Right lobe of liver (tissue), 6 donors: ENCODE results near the gene POLN. TPM values are rescaled to one million over a fixed set of nuclear protein-coding genes. Genes with fewer than 3 reads are reported as not detected.
A peak's percentile ranks its signal among the peaks of the same experiment; 100 is the strongest.

ENCODE experiments used
- ATAC-seq, 4 donors: fragments of 200-7000 bp; cut with Tn5 transposase; one replicate each; pipeline ENCODE4 v1.9.1; 2020; ENCODE audit warnings: mild to moderate bottlenecking in 4 of 4, moderate library complexity in 4 of 4
- DNase-seq, 3 donors: peaks; one replicate each; pipeline ENCODE4 v3.0.0-alpha.2; 2020
- H3K27ac ChIP-seq, 3 donors: fragments of 200-600 bp; one replicate each; pipeline ENCODE4 v1.8.0; 2022
- H3K27me3 ChIP-seq, 2 donors: fragments of 200-600 bp; one replicate each; pipeline ENCODE4 v1.8.0; 2022
- H3K36me3 ChIP-seq, 4 donors: fragments of 200-600 bp; sonication (generic) in 1 of 4; one replicate each; pipeline versions ENCODE4 v1.5.1 to v1.8.0; 2017 to 2022; ENCODE audit warnings: control low read depth in 1 of 4
- H3K4me1 ChIP-seq, 4 donors: fragments of 200-600 bp; sonication (generic) in 1 of 4; one replicate each; pipeline versions ENCODE4 v1.5.1 to v1.8.0; 2017 to 2022; ENCODE audit warnings: control low read depth in 1 of 4
- H3K4me3 ChIP-seq, 3 donors: fragments of 200-600 bp; one replicate each; pipeline ENCODE4 v1.8.0; 2022
- H3K9me3 ChIP-seq, 4 donors: fragments of 200-600 bp; sonication (generic) in 1 of 4; one replicate each; pipeline versions ENCODE4 v1.5.1 to v1.8.0; 2017 to 2022; ENCODE audit warnings: control low read depth in 1 of 4
- POLR2A ChIP-seq: fragments of 450-650 bp; IDR thresholded peaks from one replicate; pipeline ENCODE4 v1.6.1; 2017; ENCODE audit warnings: antibody characterized with exemption, mild to moderate bottlenecking
- WGBS: methylation state at CpG from one replicate; pipeline ENCODE4 v1.1.6; 2018; ENCODE audit warnings: low coverage, low lambda C conversion rate; ENCODE audit not compliant: insufficient coverage; ENCODE audit errors: missing lambda C conversion rate; 5-methylcytosine and 5-hydroxymethylcytosine counted together
- intact Hi-C, 2 donors: fragments of 100-400 bp; cut with DNase I; formaldehyde crosslinking; loops; one replicate each; pipeline versions ENCODE4 v1.11.2 to v1.14.1; 2022
- total RNA-seq, 6 experiments: library from RNA; depleted of rRNA in 2 of 6; stranded (reverse); fragments of >200 nt in 2 of 6; fragmentation: NEBNext Ultra II Directional in 3 of 6; extraction: Animal tissue kit (Norgen Biotek cat#: 25700) in 3 of 6; gene quantifications; one replicate each; pipeline versions ENCODE4 v1.1.0 to v1.2.4, GENCODE V29; 2016 to 2023
- TF ChIP-seq, protein P1 (sequence below), 4 donors: fragments of 200-600 bp in 3 of 4; fragments of 450-650 bp in 1 of 4; IDR thresholded peaks; one replicate each; pipeline versions ENCODE4 v1.5.1 to v1.8.0; 2016 to 2022; ENCODE audit warnings: antibody characterized with exemption in 4 of 4, mild to moderate bottlenecking in 2 of 4
- donor health status: DM: no; HTN: yes; CAD: no.
- donor health status: DM: no; HTN: no; CAD: no.
- donor health status: DM: no; HTN: no; CAD: no.
- donor health status: DM: no; HTN: yes; CAD: no.
- donor health status: DM: no; HTN: yes; CAD: no.

POLN gene
- total RNA-seq, 6 experiments from 2014 or later = 0.87 to 2.5 (median 1.4) TPM

DNA sequence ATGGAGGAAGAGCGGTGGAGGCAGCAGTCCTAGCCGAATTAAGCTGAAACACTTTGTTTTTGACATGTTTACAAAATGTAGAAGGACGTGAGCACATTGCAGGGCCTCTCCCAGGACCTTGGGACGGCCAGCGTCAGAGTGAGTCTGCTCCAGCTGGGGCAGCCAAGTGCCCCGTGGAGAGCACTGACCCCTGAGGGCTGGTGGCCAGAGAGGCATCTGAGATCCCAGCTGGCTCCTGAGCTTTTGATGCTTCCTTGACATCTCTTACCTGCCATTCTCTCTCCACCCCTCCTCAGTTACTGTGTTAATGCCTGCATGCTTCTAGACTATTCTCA is 158.1 kb downstream of the POLN start:
- intact Hi-C loops = no loop called here
- Histone ChIP-seq H3K4me1 (peaks cover 0 to 21% (median 0%) of the 10 kb centered on the region in 4 donors), H3K27ac (peak overlapping the region; percentile 43 to 85 (median 77)), H3K27me3 (no peaks in the 10 kb centered on the region), H3K36me3 (no peaks in the 10 kb centered on the region), H3K9me3 (no peaks in the 10 kb centered on the region), H3K4me3 (no peak overlapping the region)
- peak; percentile 95 to 98 (median 96) for ATAC-seq
- no peak for TF ChIP-seq POLR2A
- TF ChIP-seq, protein P1, sequence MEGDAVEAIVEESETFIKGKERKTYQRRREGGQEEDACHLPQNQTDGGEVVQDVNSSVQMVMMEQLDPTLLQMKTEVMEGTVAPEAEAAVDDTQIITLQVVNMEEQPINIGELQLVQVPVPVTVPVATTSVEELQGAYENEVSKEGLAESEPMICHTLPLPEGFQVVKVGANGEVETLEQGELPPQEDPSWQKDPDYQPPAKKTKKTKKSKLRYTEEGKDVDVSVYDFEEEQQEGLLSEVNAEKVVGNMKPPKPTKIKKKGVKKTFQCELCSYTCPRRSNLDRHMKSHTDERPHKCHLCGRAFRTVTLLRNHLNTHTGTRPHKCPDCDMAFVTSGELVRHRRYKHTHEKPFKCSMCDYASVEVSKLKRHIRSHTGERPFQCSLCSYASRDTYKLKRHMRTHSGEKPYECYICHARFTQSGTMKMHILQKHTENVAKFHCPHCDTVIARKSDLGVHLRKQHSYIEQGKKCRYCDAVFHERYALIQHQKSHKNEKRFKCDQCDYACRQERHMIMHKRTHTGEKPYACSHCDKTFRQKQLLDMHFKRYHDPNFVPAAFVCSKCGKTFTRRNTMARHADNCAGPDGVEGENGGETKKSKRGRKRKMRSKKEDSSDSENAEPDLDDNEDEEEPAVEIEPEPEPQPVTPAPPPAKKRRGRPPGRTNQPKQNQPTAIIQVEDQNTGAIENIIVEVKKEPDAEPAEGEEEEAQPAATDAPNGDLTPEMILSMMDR (IDR thresholded peaks at IDR 0.05) = no peak
- 10% methylated on average over 6 of the region's 6 CpGs for WGBS
- peak; percentile 86 to 93 (median 91) for DNase-seq

GRCh38 chr4:2083116-2083825 is 158.7 kb downstream of the POLN start:
- intact Hi-C loops = no loop called here
- DNase-seq = peak in 1 of 3 donors; percentile 23
- TF ChIP-seq, protein P1 (IDR thresholded peaks at IDR 0.05) = no peak
- no peak for TF ChIP-seq POLR2A
- no peak overlapping the region for H3K4me3 ChIP-seq
- no peaks in the 10 kb centered on the region for H3K36me3 ChIP-seq
- peaks cover 0 to 20% (median 0%) of the 10 kb centered on the region in 4 donors for H3K4me1 ChIP-seq
- ATAC-seq = no peak
- H3K27ac ChIP-seq = peak overlapping the region; percentile 43 to 85 (median 77)
- 66% methylated on average over 14 of the region's 15 CpGs for WGBS
- H3K9me3 ChIP-seq = no peaks in the 10 kb centered on the region
- H3K27me3 ChIP-seq = no peaks in the 10 kb centered on the region

DNA sequence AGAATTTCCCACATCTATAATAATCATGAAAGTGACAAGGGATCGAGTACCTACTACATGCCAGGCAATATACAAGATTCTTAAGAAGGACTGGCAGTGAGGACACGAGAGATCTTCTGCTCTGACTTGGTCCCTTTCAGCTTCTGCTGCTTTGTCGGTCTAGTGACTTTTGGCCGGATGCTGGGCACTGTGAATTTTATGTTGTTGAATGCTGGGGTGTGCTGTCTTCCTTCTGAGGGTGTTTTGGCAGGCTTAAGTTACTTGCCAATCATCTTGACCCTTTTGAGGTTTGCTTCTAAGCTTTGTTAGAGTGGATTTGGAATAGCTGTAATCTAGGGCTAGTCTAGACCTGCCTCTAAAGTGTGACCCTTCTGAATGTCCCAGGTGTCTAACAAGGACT is 159.3 kb downstream of the POLN start:
- H3K27ac ChIP-seq = no peak overlapping the region
- no peak overlapping the region for H3K4me3 ChIP-seq
- H3K27me3 ChIP-seq = no peaks in the 10 kb centered on the region
- 78% methylated on average over 3 of the region's 4 CpGs for WGBS
- ATAC-seq = no peak
- no peaks in the 10 kb centered on the region for H3K36me3 ChIP-seq
- intact Hi-C loops = no loop called here
- peak in 1 of 3 donors; percentile 16 for DNase-seq
- no peaks in the 10 kb centered on the region for H3K9me3 ChIP-seq
- H3K4me1 ChIP-seq = peaks cover 0 to 20% (median 0%) of the 10 kb centered on the region in 4 donors
- TF ChIP-seq, protein P1 (IDR thresholded peaks at IDR 0.05) = no peak
- no peak for TF ChIP-seq POLR2A

DNA sequence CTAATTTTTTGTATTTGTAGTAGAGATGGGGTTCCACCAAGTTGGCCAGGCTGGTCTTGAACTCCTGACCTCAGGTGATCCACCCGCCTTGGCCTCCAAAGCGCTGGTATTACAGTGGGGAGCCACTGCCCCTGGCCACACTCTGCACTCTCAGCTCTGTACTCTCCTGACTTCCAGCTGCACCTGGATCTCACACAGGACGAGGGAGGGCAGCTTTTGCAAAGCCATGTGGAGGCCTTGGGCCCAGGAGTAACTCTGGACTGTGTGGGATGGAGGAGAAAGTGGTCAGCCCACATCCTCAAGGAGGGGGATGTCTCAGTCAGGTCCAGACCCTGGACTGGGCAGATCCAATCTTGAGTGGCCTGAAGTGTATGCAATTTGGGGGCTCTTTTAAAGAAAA is 159.8 kb downstream of the POLN start:
- DNase-seq = peak in 1 of 3 donors; percentile 23
- no peak for ATAC-seq
- H3K4me3 ChIP-seq = no peak overlapping the region
- TF ChIP-seq POLR2A = no peak
- TF ChIP-seq, protein P1 (IDR thresholded peaks at IDR 0.05) = no peak
- no peaks in the 10 kb centered on the region for H3K36me3 ChIP-seq
- H3K27me3 ChIP-seq = no peaks in the 10 kb centered on the region
- H3K9me3 ChIP-seq = no peaks in the 10 kb centered on the region
- intact Hi-C loops = no loop called here
- 84% methylated on average over 3 of the region's 3 CpGs for WGBS
- no peak overlapping the region for H3K27ac ChIP-seq
- peaks cover 0 to 20% (median 0%) of the 10 kb centered on the region in 4 donors for H3K4me1 ChIP-seq
